Nephron (organoid): ENCODE data around the gene IQGAP2.

Experiments
- H3K27ac Mint-ChIP-seq, 3 experiments: 2 replicates each; pipeline ENCODE4 v1.8.0; 2020; ENCODE audit warnings: mixed read lengths in 3 of 3, mild to moderate bottlenecking in 2 of 3, moderate library complexity in 1 of 3
- H3K27me3 Mint-ChIP-seq: 2 replicates; pipeline ENCODE4 v1.8.0; 2021; ENCODE audit warnings: low read depth, mild to moderate bottlenecking, moderate library complexity, mixed read lengths
- H3K36me3 Mint-ChIP-seq: 2 replicates; pipeline ENCODE4 v1.8.0; 2020; ENCODE audit warnings: low read depth, mixed read lengths
- H3K4me1 Mint-ChIP-seq: 2 replicates; pipeline ENCODE4 v1.8.0; 2020; ENCODE audit warnings: mixed read lengths
- H3K4me3 Mint-ChIP-seq, 3 experiments: 2 replicates each; pipeline ENCODE4 v1.8.0; 2020; ENCODE audit warnings: mild to moderate bottlenecking in 3 of 3, mixed read lengths in 3 of 3, moderate library complexity in 2 of 3
- H3K9me3 Mint-ChIP-seq: 2 replicates; pipeline ENCODE4 v1.8.0; 2020; ENCODE audit warnings: mixed read lengths
- TF ChIP-seq, protein P1 (sequence below), 3 experiments: fragments of 200-600 bp; sonication (generic); IDR thresholded peaks; one replicate each; pipeline ENCODE4 v1.5.0; 2021; ENCODE audit warnings: antibody characterized with exemption in 3 of 3; ENCODE audit not compliant: unreplicated experiment in 3 of 3

Gene IQGAP2

DNA sequence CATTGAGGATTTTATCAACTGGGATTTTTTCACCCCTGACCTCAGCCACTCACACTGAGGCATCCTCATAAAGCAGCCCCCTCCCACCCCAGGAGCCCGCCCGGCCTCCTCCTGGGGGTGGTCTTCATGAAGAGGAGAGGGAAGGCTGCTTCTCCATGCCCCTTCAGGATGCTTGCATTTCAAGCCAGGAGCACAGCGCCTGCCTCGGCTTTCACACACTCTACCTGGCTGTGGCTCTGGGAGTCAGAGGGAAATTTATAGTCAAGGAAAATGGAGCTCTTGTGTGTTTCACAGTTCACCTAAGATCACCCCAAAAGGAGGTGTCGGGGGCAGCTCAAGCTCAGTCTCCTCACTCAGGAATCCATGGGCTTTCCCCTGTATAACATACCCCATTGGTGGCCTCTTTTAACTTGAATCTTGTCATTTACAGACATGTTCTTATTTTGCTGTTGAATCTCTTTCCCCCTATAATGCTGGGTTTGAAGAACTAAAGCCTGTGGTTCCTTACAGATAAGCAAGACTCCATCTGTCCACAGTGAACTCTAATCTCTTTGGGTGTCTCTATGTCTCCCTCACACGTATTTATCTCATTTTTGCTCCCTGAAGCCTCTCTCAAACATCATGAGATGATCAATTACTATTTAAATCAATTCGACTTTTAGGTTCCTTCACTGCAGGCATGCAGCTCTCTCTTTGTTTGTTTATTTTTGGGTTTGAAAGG, 22.6 kb upstream of the IQGAP2 start:
- TF ChIP-seq, protein P1, sequence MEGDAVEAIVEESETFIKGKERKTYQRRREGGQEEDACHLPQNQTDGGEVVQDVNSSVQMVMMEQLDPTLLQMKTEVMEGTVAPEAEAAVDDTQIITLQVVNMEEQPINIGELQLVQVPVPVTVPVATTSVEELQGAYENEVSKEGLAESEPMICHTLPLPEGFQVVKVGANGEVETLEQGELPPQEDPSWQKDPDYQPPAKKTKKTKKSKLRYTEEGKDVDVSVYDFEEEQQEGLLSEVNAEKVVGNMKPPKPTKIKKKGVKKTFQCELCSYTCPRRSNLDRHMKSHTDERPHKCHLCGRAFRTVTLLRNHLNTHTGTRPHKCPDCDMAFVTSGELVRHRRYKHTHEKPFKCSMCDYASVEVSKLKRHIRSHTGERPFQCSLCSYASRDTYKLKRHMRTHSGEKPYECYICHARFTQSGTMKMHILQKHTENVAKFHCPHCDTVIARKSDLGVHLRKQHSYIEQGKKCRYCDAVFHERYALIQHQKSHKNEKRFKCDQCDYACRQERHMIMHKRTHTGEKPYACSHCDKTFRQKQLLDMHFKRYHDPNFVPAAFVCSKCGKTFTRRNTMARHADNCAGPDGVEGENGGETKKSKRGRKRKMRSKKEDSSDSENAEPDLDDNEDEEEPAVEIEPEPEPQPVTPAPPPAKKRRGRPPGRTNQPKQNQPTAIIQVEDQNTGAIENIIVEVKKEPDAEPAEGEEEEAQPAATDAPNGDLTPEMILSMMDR (IDR thresholded peaks at IDR 0.05; ENCODE audit: unreplicated experiment in 3 of 3), result no peak
- Mint-ChIP-seq H3K4me1 (peaks cover 16% of the 10 kb centered on the region), H3K27me3 (no peaks in the 10 kb centered on the region), H3K4me3 (no peak overlapping the region), H3K36me3 (no peaks in the 10 kb centered on the region), H3K27ac (no peak overlapping the region), H3K9me3 (no peaks in the 10 kb centered on the region)

DNA sequence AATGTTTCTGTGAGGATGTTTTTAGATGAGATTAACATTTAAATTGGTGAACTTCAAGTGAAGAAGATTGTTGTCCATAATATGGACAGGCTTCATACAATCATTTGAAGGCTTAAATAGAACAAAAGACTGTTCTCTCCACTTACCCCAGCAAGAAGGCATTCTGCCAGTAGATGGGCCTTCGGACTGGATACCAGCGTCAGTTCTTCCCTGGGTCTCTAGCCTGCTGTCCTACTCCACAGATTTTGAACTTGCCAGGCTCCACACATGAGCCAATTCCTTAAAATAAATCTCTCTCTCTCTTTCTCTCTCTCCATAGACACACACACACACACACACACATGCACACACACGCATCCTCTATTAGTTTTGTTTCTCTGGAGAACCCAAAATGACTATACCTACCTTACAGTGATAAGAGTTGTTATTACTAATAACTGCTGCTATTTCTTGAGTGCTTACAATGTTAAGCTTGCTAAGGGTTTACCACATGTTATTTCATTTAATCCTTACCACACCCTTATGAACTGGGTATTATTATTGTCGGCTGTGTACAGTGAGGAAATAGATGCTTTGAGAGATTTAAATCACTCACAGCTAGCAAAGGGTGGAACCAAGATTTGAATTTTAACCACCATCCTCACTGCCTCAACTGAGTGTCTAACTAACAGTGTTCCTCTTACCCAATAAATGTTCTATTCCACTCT, 19.8 kb upstream of the IQGAP2 start:
- H3K27ac Mint-ChIP-seq, result peak overlapping the region in 1 of 3 experiments; percentile 1
- H3K4me1 Mint-ChIP-seq, result peaks cover 28% of the 10 kb centered on the region
- no peaks in the 10 kb centered on the region for H3K36me3 Mint-ChIP-seq
- no peak overlapping the region for H3K4me3 Mint-ChIP-seq
- no peaks in the 10 kb centered on the region for H3K9me3 Mint-ChIP-seq
- TF ChIP-seq, protein P1 (IDR thresholded peaks at IDR 0.05; ENCODE audit: unreplicated experiment in 3 of 3), result no peak
- no peaks in the 10 kb centered on the region for H3K27me3 Mint-ChIP-seq

DNA sequence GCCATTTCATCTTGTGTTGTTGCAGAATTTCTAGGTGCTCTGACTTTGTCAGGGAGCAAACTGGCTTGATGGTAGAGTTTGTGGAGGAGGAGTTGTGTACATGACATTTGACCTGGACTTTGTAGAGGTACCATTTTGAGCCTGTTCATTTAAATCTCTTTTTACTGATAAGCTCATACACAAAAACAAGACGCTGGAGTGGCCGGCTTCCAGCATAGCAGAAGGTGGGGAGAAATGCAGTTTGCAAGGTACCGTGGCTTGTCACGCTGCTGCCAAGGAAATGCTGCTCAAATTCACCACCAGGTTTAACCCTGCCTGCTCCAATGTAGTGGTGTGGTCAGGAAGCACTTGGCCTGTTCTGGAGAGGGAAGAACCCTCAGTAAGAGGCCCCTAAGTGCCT, 18.9 kb upstream of the IQGAP2 start:
- H3K4me3 Mint-ChIP-seq, result no peak overlapping the region
- H3K27ac Mint-ChIP-seq, result no peak overlapping the region
- no peaks in the 10 kb centered on the region for H3K9me3 Mint-ChIP-seq

DNA sequence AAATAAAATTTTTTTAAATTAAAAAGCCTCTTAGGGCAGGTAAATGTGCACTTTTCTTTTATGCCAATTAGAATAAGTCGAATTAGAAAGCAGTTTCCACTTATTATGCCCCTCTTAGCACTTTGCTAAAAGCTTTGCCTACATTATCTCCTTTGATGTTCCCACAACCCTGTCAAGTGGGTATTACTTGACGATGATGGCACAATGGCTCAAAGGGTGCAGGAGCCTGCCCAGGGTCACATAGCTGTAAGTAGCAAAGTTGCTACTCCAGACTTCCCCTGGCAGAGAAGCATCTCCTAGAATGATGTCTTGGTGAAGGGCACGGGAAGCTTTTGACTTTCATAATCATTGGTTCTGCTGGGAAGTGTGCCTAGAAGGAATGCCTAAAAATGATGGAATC, 18.4 kb upstream of the IQGAP2 start:
- peaks cover 29% of the 10 kb centered on the region for H3K4me1 Mint-ChIP-seq
- no peaks in the 10 kb centered on the region for H3K27me3 Mint-ChIP-seq
- no peaks in the 10 kb centered on the region for H3K9me3 Mint-ChIP-seq
- H3K4me3 Mint-ChIP-seq, result no peak overlapping the region
- H3K36me3 Mint-ChIP-seq, result no peaks in the 10 kb centered on the region
- TF ChIP-seq, protein P1 (IDR thresholded peaks at IDR 0.05; ENCODE audit: unreplicated experiment in 3 of 3), result no peak
- H3K27ac Mint-ChIP-seq, result peak overlapping the region in 1 of 3 experiments; percentile 10

More for the DNA sequence above, 18.9 kb upstream of the IQGAP2 start:
- H3K4me1 Mint-ChIP-seq, result peaks cover 29% of the 10 kb centered on the region
- no peaks in the 10 kb centered on the region for H3K27me3 Mint-ChIP-seq
- TF ChIP-seq, protein P1 (IDR thresholded peaks at IDR 0.05; ENCODE audit: unreplicated experiment in 3 of 3), result no peak
- no peaks in the 10 kb centered on the region for H3K36me3 Mint-ChIP-seq

DNA sequence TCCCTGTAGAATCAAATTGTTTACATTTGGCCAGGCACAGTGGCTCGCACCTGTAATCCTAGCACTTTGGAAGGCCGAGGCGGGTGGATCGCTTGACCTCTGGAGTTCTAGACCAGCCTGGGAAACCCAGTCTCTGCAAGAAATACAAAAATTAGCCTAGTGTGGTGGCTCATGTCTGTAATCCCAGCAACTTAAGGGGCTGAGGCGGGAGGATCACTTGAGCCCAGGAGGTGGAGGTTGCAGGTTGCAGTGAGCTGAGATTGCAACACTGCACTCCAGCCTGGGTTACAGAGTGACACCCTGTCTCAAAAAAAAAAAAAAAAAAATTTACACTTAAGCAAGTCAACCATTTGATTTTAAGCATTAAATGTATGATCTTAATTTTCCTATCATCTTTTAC, 17.5 kb upstream of the IQGAP2 start:
- no peaks in the 10 kb centered on the region for H3K36me3 Mint-ChIP-seq
- TF ChIP-seq, protein P1 (IDR thresholded peaks at IDR 0.05; ENCODE audit: unreplicated experiment in 3 of 3), result no peak
- peaks cover 37% of the 10 kb centered on the region for H3K4me1 Mint-ChIP-seq
- no peaks in the 10 kb centered on the region for H3K9me3 Mint-ChIP-seq
- H3K27me3 Mint-ChIP-seq, result no peaks in the 10 kb centered on the region
- peak overlapping the region in 1 of 3 experiments; percentile 10 for H3K27ac Mint-ChIP-seq
- H3K4me3 Mint-ChIP-seq, result no peak overlapping the region
